ENCODE results near the gene SLC35G3. TPM values are rescaled to one million over a fixed set of nuclear protein-coding genes. Genes with fewer than 3 reads are reported as not detected.

SLC35G3 gene
- total and polyA plus RNA-seq, 2 of the 8 experiments (the other 6 are each of a cell fraction or from before 2014, with no cell fraction given), result not detected

GRCh38 chr17:35242805-35243560 lies 48.8 kb upstream of the SLC35G3 start, which contains the start of gene SLFN5 (continued):
- TF ChIP-seq JUND (IDR thresholded peaks at IDR 0.05; ENCODE audit: low read length) (no peak), SIX5 (IDR thresholded peaks at IDR 0.05; ENCODE audit: low read depth, low read length) (no peak), TAF7 (optimal IDR thresholded peaks at IDR 0.05; ENCODE audit: borderline replicate concordance, low read depth, low read length) (peak; percentile 47), ASH2L (IDR thresholded peaks at IDR 0.05; ENCODE audit: low read length) (peak; percentile 67), SP2 (IDR thresholded peaks at IDR 0.05; ENCODE audit: low read length) (peak; percentile 36), KDM1A (IDR thresholded peaks at IDR 0.05; ENCODE audit: borderline replicate concordance, low read length) (no peak), SRF (IDR thresholded peaks at IDR 0.05; ENCODE audit: low read depth, low read length) (no peak), SIN3A (conservative IDR thresholded peaks at IDR 0.05 in 1 of 2, IDR thresholded peaks at IDR 0.05 in 1 of 2; ENCODE audit: low read depth in 1 of 2, low read length in 2 of 2) (peak; percentile 40 to 74; a peak in 1 of 4 replicates), CTBP2 (IDR thresholded peaks at IDR 0.05; ENCODE audit: borderline replicate concordance, insufficient read depth, insufficient read length, low read length) (no peak), HDAC2 (IDR thresholded peaks at IDR 0.05; ENCODE audit: borderline replicate concordance in 1 of 2, low read depth in 2 of 2, low read length in 2 of 2) (no peak; a peak in 1 of 4 replicates), SP1 (IDR thresholded peaks at IDR 0.05; ENCODE audit: low read depth, low read length) (peak; percentile 80), TBP (IDR thresholded peaks at IDR 0.05; ENCODE audit: low read depth, low read length) (peak; percentile 82; the same call in 1 of the 2 replicates)
- TF ChIP-seq, protein P1, sequence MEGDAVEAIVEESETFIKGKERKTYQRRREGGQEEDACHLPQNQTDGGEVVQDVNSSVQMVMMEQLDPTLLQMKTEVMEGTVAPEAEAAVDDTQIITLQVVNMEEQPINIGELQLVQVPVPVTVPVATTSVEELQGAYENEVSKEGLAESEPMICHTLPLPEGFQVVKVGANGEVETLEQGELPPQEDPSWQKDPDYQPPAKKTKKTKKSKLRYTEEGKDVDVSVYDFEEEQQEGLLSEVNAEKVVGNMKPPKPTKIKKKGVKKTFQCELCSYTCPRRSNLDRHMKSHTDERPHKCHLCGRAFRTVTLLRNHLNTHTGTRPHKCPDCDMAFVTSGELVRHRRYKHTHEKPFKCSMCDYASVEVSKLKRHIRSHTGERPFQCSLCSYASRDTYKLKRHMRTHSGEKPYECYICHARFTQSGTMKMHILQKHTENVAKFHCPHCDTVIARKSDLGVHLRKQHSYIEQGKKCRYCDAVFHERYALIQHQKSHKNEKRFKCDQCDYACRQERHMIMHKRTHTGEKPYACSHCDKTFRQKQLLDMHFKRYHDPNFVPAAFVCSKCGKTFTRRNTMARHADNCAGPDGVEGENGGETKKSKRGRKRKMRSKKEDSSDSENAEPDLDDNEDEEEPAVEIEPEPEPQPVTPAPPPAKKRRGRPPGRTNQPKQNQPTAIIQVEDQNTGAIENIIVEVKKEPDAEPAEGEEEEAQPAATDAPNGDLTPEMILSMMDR (IDR thresholded peaks at IDR 0.05; ENCODE audit: control extremely low read depth in 1 of 3, insufficient read depth in 1 of 3, low read depth in 1 of 3, low read length in 3 of 3), result no peak
